ENCODE measurements around the gene DUS1L.
A peak's percentile ranks its signal among the peaks of the same experiment; 100 is the strongest.

DUS1L gene

GRCh38 chr17:82015311-82015971 lies 50.2 kb downstream of the DUS1L start:
- Mint-ChIP-seq H3K27ac (no peak overlapping the region), H3K36me3 (ENCODE audit: low read depth) (peaks cover 82% of the 10 kb centered on the region), H3K4me3 (no peak overlapping the region), H3K9me3 (no peaks in the 10 kb centered on the region), H3K4me1 (ENCODE audit: low read depth) (peaks cover 7% of the 10 kb centered on the region), H3K27me3 (no peaks in the 10 kb centered on the region)
- intact Hi-C loops (cut with micrococcal nuclease) = no loop called here

GRCh38 chr17:82014971-82015310 lies 50.7 kb downstream of the DUS1L start:
- Mint-ChIP-seq H3K4me3 (no peak overlapping the region), H3K27me3 (no peaks in the 10 kb centered on the region), H3K4me1 (ENCODE audit: low read depth) (peaks cover 2% of the 10 kb centered on the region), H3K27ac (no peak overlapping the region), H3K36me3 (ENCODE audit: low read depth) (peaks cover 82% of the 10 kb centered on the region), H3K9me3 (no peaks in the 10 kb centered on the region)
- intact Hi-C loops (cut with micrococcal nuclease) = no loop called here

DNA sequence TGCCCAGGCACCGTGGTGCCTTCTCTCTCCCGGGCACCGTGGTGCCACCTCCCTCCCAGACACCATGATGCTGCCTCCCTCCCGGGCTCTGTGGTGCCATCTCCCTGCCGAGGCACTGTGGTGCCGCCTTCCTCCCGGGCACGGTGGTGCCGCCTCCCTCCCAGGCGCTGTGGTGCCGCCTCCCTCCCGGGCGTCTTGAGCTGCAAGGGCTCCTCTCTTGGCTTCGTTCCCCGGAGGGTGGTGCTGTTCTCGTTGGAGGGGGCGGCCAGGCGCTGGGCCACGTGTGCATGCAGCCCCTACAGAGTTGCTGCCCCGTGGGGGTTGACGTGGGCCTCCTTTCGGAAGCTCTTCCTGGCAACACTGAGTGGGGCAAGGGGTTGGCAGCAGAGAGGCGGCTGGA lies 51.2 kb downstream of the DUS1L start:
- Mint-ChIP-seq H3K36me3 (ENCODE audit: low read depth) (peaks cover 86% of the 10 kb centered on the region), H3K27ac (no peak overlapping the region), H3K4me1 (ENCODE audit: low read depth) (no peaks in the 10 kb centered on the region), H3K9me3 (no peaks in the 10 kb centered on the region), H3K4me3 (no peak overlapping the region), H3K27me3 (no peaks in the 10 kb centered on the region)
- intact Hi-C loops (cut with micrococcal nuclease) = no loop called here

DNA sequence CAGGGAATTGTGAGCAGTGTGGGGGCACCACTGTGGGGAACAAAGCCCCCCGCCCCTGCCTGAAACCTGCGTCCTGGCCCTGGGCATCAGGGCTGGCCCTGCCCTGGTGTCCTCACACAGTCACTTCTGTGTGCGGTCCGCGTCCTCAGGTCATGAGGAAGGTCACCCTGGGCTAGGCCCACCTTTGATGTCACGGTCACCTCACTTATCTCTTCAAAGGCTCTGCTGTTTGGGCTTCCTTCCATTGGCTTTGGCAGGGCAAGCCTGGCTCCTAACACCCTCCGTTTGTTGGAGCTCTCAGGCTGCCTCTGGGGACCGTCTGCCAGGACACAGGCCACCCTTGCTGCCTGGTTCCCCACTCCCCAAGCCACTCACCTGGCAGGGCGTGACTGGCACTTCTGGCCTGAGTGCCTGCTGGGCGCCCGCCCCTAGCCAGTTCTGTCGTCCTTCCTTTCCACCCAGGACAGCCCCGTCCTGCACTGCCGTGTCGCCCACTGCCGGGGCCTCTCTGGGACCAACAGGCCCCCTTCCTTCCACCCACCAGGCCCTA lies 51.8 kb downstream of the DUS1L start:
- intact Hi-C loops (cut with micrococcal nuclease) = no loop called here
- no peaks in the 10 kb centered on the region for H3K9me3 Mint-ChIP-seq
- H3K27me3 Mint-ChIP-seq = no peaks in the 10 kb centered on the region
- H3K4me3 Mint-ChIP-seq = no peak overlapping the region
- H3K4me1 Mint-ChIP-seq (ENCODE audit: low read depth) = no peaks in the 10 kb centered on the region
- H3K27ac Mint-ChIP-seq = no peak overlapping the region
- peaks cover 86% of the 10 kb centered on the region for H3K36me3 Mint-ChIP-seq (ENCODE audit: low read depth)

- Mint-ChIP-seq H3K36me3 (ENCODE audit: low read depth) (peaks cover 84% of the 10 kb centered on the region), H3K9me3 (no peaks in the 10 kb centered on the region), H3K27me3 (no peaks in the 10 kb centered on the region), H3K4me3 (no peak overlapping the region), H3K4me1 (ENCODE audit: low read depth) (no peaks in the 10 kb centered on the region), H3K27ac (no peak overlapping the region)
- intact Hi-C loops (cut with micrococcal nuclease) = no loop called here
Measured at GRCh38 chr17:82013341-82013740, 52.3 kb downstream of the DUS1L start.

DNA sequence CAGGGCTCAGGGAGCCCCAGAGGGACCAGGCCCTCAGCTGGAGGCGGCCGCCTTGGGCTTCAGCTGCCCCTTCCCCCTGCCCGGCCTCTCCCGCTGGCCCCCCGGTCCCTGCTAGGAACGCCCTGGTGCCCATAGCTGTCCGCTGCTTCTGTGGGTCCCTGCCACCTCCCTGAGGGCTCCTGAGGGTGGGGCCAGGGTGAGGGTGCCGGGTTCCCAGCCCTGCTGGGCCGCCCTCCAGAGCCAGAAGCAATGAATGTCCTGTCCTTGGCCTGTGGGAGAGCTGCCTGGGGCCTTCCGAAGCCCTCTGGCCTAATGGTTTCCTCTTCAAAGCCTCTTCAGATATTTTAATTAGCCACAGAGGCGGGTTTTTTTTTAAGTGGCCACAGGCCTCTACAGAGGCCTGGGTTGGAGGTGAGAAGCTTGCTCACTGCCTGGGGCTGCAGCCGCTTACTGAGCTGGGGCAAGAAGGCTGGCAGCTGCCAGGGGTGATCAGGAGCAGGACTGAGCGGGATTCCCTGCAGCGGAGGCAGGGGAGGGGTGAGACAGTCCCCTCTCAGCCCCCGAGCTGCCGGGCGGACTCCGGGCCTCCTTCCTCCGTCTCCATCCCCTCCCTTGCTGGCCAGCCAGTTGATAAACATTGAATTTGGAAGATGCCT lies 52.8 kb downstream of the DUS1L start:
- Mint-ChIP-seq H3K9me3 (no peaks in the 10 kb centered on the region), H3K4me1 (ENCODE audit: low read depth) (no peaks in the 10 kb centered on the region), H3K27ac (peak overlapping the region; percentile 20), H3K4me3 (no peak overlapping the region), H3K27me3 (no peaks in the 10 kb centered on the region), H3K36me3 (ENCODE audit: low read depth) (peaks cover 84% of the 10 kb centered on the region)
- intact Hi-C loops (cut with micrococcal nuclease) = no loop called here

- H3K9me3 Mint-ChIP-seq = no peaks in the 10 kb centered on the region
- intact Hi-C loops (cut with micrococcal nuclease) = no loop called here
- H3K27me3 Mint-ChIP-seq = no peaks in the 10 kb centered on the region
- H3K4me3 Mint-ChIP-seq = no peak overlapping the region
- H3K4me1 Mint-ChIP-seq (ENCODE audit: low read depth) = no peaks in the 10 kb centered on the region
- H3K27ac Mint-ChIP-seq = no peak overlapping the region
- peaks cover 80% of the 10 kb centered on the region for H3K36me3 Mint-ChIP-seq (ENCODE audit: low read depth)
Measured at GRCh38 chr17:82012261-82012639, 53.4 kb downstream of the DUS1L start.

- H3K27me3 Mint-ChIP-seq = no peaks in the 10 kb centered on the region
Measured at GRCh38 chr17:82011617-82012187, 53.9 kb downstream of the DUS1L start.

GRCh38 chr17:82010575-82011525 lies 54.8 kb downstream of the DUS1L start:
- Mint-ChIP-seq H3K4me3 (no peak overlapping the region), H3K9me3 (no peaks in the 10 kb centered on the region), H3K27ac (no peak overlapping the region), H3K27me3 (no peaks in the 10 kb centered on the region), H3K36me3 (ENCODE audit: low read depth) (peaks cover 76% of the 10 kb centered on the region), H3K4me1 (ENCODE audit: low read depth) (no peaks in the 10 kb centered on the region)
- intact Hi-C loops (cut with micrococcal nuclease) = no loop called here

More at GRCh38 chr17:82011617-82012187, 53.9 kb downstream of the DUS1L start:
- H3K4me3 Mint-ChIP-seq = no peak overlapping the region
- peaks cover 76% of the 10 kb centered on the region for H3K36me3 Mint-ChIP-seq (ENCODE audit: low read depth)
- intact Hi-C loops (cut with micrococcal nuclease) = no loop called here
- no peak overlapping the region for H3K27ac Mint-ChIP-seq
- no peaks in the 10 kb centered on the region for H3K9me3 Mint-ChIP-seq
- H3K4me1 Mint-ChIP-seq (ENCODE audit: low read depth) = no peaks in the 10 kb centered on the region

- no peaks in the 10 kb centered on the region for H3K4me1 Mint-ChIP-seq (ENCODE audit: low read depth)
- H3K27ac Mint-ChIP-seq = no peak overlapping the region
Measured at GRCh38 chr17:82009413-82009812, 56.2 kb downstream of the DUS1L start.

DNA sequence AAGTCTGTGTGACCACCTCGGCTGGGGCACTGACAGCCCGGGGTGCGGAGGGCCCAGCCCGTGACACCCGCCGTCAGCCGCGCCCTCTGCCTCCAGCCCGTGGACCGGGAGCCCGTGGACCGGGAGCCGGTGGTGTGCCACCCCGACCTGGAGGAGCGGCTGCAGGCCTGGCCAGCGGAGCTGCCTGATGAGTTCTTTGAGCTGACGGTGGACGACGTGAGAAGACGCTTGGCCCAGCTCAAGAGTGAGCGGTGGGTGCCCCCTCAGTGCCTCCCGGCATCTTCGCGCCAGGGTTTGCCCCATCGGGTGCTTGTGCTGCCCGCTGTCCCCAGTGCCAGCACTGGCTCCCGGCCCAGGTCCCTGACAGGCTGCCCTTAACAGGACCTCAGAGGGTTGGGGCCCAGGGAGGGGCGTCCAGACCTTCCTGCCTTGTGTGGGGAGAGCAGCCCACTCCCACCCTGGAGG lies 56.6 kb downstream of the DUS1L start:
- no peaks in the 10 kb centered on the region for H3K9me3 Mint-ChIP-seq
- H3K4me1 Mint-ChIP-seq (ENCODE audit: low read depth) = no peaks in the 10 kb centered on the region
- no peak overlapping the region for H3K27ac Mint-ChIP-seq
- H3K36me3 Mint-ChIP-seq (ENCODE audit: low read depth) = peaks cover 82% of the 10 kb centered on the region
- no peaks in the 10 kb centered on the region for H3K27me3 Mint-ChIP-seq
- intact Hi-C loops (cut with micrococcal nuclease) = no loop called here
- no peak overlapping the region for H3K4me3 Mint-ChIP-seq

More at GRCh38 chr17:82009413-82009812, 56.2 kb downstream of the DUS1L start:
- Mint-ChIP-seq H3K36me3 (ENCODE audit: low read depth) (peaks cover 83% of the 10 kb centered on the region), H3K9me3 (no peaks in the 10 kb centered on the region), H3K27me3 (no peaks in the 10 kb centered on the region), H3K4me3 (no peak overlapping the region)
- intact Hi-C loops (cut with micrococcal nuclease) = no loop called here

GRCh38 chr17:82008258-82008940 lies 57.2 kb downstream of the DUS1L start:
- Mint-ChIP-seq H3K9me3 (no peaks in the 10 kb centered on the region), H3K4me3 (no peak overlapping the region), H3K36me3 (ENCODE audit: low read depth) (peaks cover 80% of the 10 kb centered on the region), H3K4me1 (ENCODE audit: low read depth) (no peaks in the 10 kb centered on the region), H3K27me3 (no peaks in the 10 kb centered on the region), H3K27ac (no peak overlapping the region)
- intact Hi-C loops (cut with micrococcal nuclease) = no loop called here
